PC-3 (cell line): ENCODE data around the gene GOSR1. TPM values are rescaled to one million over a fixed set of nuclear protein-coding genes. Genes with fewer than 3 reads are reported as not detected.

Experiments used
- ATAC-seq: fragments of 200-7000 bp; cut with Tn5 transposase; 2 replicates; pipeline ENCODE4 v1.9.1; 2020; ENCODE audit warnings: mild to moderate bottlenecking, moderate library complexity
- BruUV-seq: library from RNA; stranded (reverse); fragments of 400-500 nt; replicated peaks from 2 replicates; lab custom pipeline; 2021; lab: Mats Ljungman, UMichigan
- CTCF ChIA-PET: fragments of 300-600 bp; sonication (Branson Sonifier 250); formaldehyde crosslinking; loops from one replicate; lab custom pipeline; 2022; ENCODE audit warnings: antibody characterized with exemption; lab: Charles Lee
- POLR2A ChIA-PET: fragments of 300-600 bp; sonication (Branson Sonifier 250); formaldehyde crosslinking; loops from one replicate; lab custom pipeline; 2022; ENCODE audit warnings: antibody characterized with exemption; ENCODE audit not compliant: unreplicated experiment; lab: Charles Lee
- DNase-seq: peaks from one replicate; pipeline ENCODE4 v3.0.0-alpha.2; 2015
- H2AFZ ChIP-seq: fragments of 300-600 bp; sonication (generic); 2 replicates; pipeline ENCODE4 v1.6.0; 2016; ENCODE audit warnings: antibody characterized with exemption, low read length
- H3F3A ChIP-seq: fragments of 300-600 bp; sonication (generic); one replicate; pipeline ENCODE4 v1.6.0; 2017; ENCODE audit warnings: antibody characterized with exemption, low read length, control low read depth, mild to moderate bottlenecking; ENCODE audit not compliant: unreplicated experiment
- H3K27ac ChIP-seq: fragments of 300-600 bp; sonication (generic); 2 replicates; pipeline ENCODE4 v1.5.1; 2016; ENCODE audit warnings: mild to moderate bottlenecking, low read length
- H3K27me3 ChIP-seq: fragments of 300-600 bp; sonication (generic); 2 replicates; pipeline ENCODE4 v1.6.1; 2016; ENCODE audit warnings: low read length, mixed read lengths
- H3K36me3 ChIP-seq: fragments of 300-600 bp; sonication (generic); 2 replicates; pipeline ENCODE4 v1.6.1; 2016; ENCODE audit warnings: low read depth, mixed run types, low read length, mixed read lengths
- H3K4me1 ChIP-seq: fragments of 300-600 bp; sonication (generic); 2 replicates; pipeline ENCODE4 v1.5.1; 2016; ENCODE audit warnings: low read length; ENCODE audit not compliant: insufficient read depth
- H3K4me2 ChIP-seq: fragments of 300-600 bp; sonication (generic); 2 replicates; pipeline ENCODE4 v1.6.0; 2016; ENCODE audit warnings: low read length
- H3K4me3 ChIP-seq: fragments of 300-600 bp; sonication (generic); 2 replicates; pipeline ENCODE4 v1.5.1; 2016; ENCODE audit warnings: mild to moderate bottlenecking, low read length, mixed read lengths
- H3K79me2 ChIP-seq: fragments of 300-600 bp; sonication (generic); 2 replicates; pipeline ENCODE4 v1.6.1; 2017; ENCODE audit warnings: low read length, mixed read lengths
- H3K9ac ChIP-seq: fragments of 300-600 bp; sonication (generic); 2 replicates; pipeline ENCODE4 v1.6.0; 2016; ENCODE audit warnings: mild to moderate bottlenecking, low read length
- H3K9me2 ChIP-seq: fragments of 300-600 bp; sonication (generic); replicated peaks from 2 replicates; pipeline ENCODE4 v1.6.1; 2016; ENCODE audit warnings: mixed run types, low read length, mixed read lengths
- H3K9me3 ChIP-seq: fragments of 300-600 bp; sonication (generic); 2 replicates; pipeline ENCODE4 v1.6.1; 2016; ENCODE audit warnings: low read length, mixed read lengths
- H4K20me1 ChIP-seq: fragments of 300-600 bp; sonication (generic); 2 replicates; pipeline ENCODE4 v1.6.1; 2016; ENCODE audit warnings: low read length, mixed read lengths
- CTCF ChIP-seq: fragments of 300-600 bp; sonication (generic); conservative IDR thresholded peaks from 2 replicates; pipeline ENCODE4 v1.5.1; 2017; ENCODE audit warnings: antibody characterized with exemption, low read depth, mild to moderate bottlenecking, low read length
- EZH2 ChIP-seq: fragments of 300-600 bp; sonication (generic); IDR thresholded peaks from one replicate; pipeline ENCODE4 v1.6.1; 2017; ENCODE audit warnings: antibody characterized with exemption, mild to moderate bottlenecking, low read length; ENCODE audit not compliant: unreplicated experiment
- EZH2phosphoT487 ChIP-seq: fragments of 300-600 bp; sonication (generic); IDR thresholded peaks from 2 replicates; pipeline ENCODE4 v1.6.1; 2018; ENCODE audit warnings: mild to moderate bottlenecking, antibody characterized with exemption, low read length, borderline replicate concordance
- intact Hi-C: fragments of 100-400 bp; cut with micrococcal nuclease; formaldehyde crosslinking; loops from 2 replicates; pipeline ENCODE4 v1.9.0; 2023
- total RNA-seq: library from RNA; depleted of rRNA; stranded (reverse); fragments of >200 nt; gene quantifications from 2 replicates; pipeline ENCODE4 v1.2.3, GENCODE V29; 2014

The GOSR1 gene
- total RNA-seq, 1 experiment from 2014 or later: 22.2 TPM

DNA sequence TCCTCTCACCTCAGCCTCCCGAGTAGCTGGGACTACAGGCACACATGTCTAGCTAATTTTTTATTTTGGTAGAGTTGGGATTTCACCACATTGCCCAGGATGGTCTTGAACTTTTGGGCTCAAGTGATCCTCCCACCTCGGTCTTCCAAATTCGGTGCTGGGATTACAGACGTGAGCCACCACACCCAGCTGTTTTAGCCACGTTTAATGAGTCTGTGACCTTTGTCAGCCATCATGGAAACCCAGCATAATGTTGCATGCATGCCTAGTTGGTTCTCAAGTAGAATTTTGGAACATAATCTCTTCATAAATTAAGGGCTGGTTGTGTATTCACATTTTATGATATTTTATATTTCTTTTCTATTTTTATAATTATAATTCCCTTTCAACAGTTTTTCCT lies 42.0 kb downstream of the GOSR1 start:
- TF ChIP-seq EZH2: no peak
- no peak for TF ChIP-seq EZH2phosphoT487
- TF ChIP-seq CTCF: no peak
- no peaks in the 10 kb centered on the region for H3F3A ChIP-seq
- H3K27ac ChIP-seq: no peak overlapping the region
- intact Hi-C loops: no loop called here
- no peaks in the 10 kb centered on the region for H3K9me2 ChIP-seq
- no peak overlapping the region for H3K4me3 ChIP-seq
- no peaks in the 10 kb centered on the region for H3K79me2 ChIP-seq
- H3K36me3 ChIP-seq: peaks cover 10% of the 10 kb centered on the region
- H3K4me2 ChIP-seq: no peak overlapping the region
- DNase-seq (no peak), ATAC-seq (no peak)
- H3K9me3 ChIP-seq: no peaks in the 10 kb centered on the region
- no peaks in the 10 kb centered on the region for H3K4me1 ChIP-seq
- H3K9ac ChIP-seq: no peak overlapping the region
- H4K20me1 ChIP-seq: no peaks in the 10 kb centered on the region
- ChIA-PET CTCF (no interaction called here), POLR2A (no interaction called here)
- BruUV-seq: no TSS peak
- H3K27me3 ChIP-seq: no peaks in the 10 kb centered on the region
- H2AFZ ChIP-seq: no peak overlapping the region

DNA sequence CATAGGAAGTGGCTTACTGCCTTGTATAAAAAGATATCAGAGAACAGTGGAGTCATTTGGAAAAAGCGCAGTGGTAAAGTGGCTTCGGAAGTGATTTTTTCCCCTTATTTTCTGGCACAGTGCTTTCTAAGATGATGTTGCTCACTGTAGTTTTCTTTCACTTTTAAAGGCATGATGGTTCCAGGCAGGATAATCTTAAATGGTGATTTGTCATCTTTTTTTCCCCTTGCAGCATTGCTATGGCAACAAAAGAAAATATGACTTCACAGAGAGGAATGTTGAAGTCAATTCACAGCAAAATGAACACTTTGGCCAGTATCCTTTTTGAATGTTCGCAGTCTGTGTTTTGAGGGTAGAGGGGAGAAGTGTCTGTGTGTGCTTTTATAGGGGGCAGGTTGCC lies 42.5 kb downstream of the GOSR1 start:
- CTCF ChIA-PET: no interaction called here
- POLR2A ChIA-PET: no interaction called here
- intact Hi-C loops: no loop called here
- TF ChIP-seq EZH2 (no peak), CTCF (no peak), EZH2phosphoT487 (no peak)
- DNase-seq (peak; percentile 42), ATAC-seq (no peak)
- Histone ChIP-seq H3K27me3 (no peaks in the 10 kb centered on the region), H3K27ac (no peak overlapping the region), H3K4me2 (no peak overlapping the region), H3K9ac (no peak overlapping the region), H3K4me3 (no peak overlapping the region), H3F3A (no peaks in the 10 kb centered on the region), H4K20me1 (no peaks in the 10 kb centered on the region), H3K79me2 (no peaks in the 10 kb centered on the region), H2AFZ (no peak overlapping the region), H3K36me3 (peaks cover 10% of the 10 kb centered on the region), H3K9me2 (no peaks in the 10 kb centered on the region), H3K9me3 (no peaks in the 10 kb centered on the region), H3K4me1 (no peaks in the 10 kb centered on the region)
- BruUV-seq: no TSS peak

DNA sequence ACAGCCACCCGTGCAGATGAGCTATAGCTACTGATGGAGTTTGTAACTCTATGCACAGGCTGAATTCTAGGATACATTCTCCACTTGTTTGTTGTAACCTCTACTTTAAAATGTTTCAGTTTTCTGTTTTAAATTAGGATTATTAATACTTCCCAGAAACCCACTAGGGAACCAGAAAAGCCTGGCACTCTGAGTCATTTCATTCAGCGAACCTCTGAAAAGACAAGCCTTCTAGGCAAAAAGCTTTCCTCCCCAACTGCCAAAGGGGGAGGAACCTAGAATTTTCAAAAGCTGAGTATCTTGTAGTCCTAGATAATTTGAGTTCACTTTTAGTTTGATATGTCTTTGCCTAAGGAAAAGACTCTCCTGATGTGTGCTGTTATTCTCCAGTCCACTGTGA lies 43.2 kb downstream of the GOSR1 start:
- H3K79me2 ChIP-seq: no peaks in the 10 kb centered on the region
- ChIA-PET POLR2A (no interaction called here), CTCF (no interaction called here)
- TF ChIP-seq CTCF: no peak
- TF ChIP-seq EZH2: no peak
- TF ChIP-seq EZH2phosphoT487: no peak
- no peak for ATAC-seq
- H3K9me2 ChIP-seq: no peaks in the 10 kb centered on the region
- no TSS peak for BruUV-seq
- no peak overlapping the region for H2AFZ ChIP-seq
- no peak overlapping the region for H3K4me3 ChIP-seq
- no peaks in the 10 kb centered on the region for H3K27me3 ChIP-seq
- no peak for DNase-seq
- no peak overlapping the region for H3K9ac ChIP-seq
- no peaks in the 10 kb centered on the region for H3K4me1 ChIP-seq
- intact Hi-C loops: no loop called here
- peaks cover 10% of the 10 kb centered on the region for H3K36me3 ChIP-seq
- no peaks in the 10 kb centered on the region for H4K20me1 ChIP-seq
- H3K27ac ChIP-seq: no peak overlapping the region
- H3F3A ChIP-seq: no peaks in the 10 kb centered on the region
- H3K9me3 ChIP-seq: no peaks in the 10 kb centered on the region
- H3K4me2 ChIP-seq: no peak overlapping the region
